ENCODE data around the gene SYCP1.
"Not testable (repeated sequence)": the region's sequence is repeated elsewhere in the genome, so short reads cannot be mapped to it uniquely, and the experiment has no call there.

The SYCP1 gene, protein sequence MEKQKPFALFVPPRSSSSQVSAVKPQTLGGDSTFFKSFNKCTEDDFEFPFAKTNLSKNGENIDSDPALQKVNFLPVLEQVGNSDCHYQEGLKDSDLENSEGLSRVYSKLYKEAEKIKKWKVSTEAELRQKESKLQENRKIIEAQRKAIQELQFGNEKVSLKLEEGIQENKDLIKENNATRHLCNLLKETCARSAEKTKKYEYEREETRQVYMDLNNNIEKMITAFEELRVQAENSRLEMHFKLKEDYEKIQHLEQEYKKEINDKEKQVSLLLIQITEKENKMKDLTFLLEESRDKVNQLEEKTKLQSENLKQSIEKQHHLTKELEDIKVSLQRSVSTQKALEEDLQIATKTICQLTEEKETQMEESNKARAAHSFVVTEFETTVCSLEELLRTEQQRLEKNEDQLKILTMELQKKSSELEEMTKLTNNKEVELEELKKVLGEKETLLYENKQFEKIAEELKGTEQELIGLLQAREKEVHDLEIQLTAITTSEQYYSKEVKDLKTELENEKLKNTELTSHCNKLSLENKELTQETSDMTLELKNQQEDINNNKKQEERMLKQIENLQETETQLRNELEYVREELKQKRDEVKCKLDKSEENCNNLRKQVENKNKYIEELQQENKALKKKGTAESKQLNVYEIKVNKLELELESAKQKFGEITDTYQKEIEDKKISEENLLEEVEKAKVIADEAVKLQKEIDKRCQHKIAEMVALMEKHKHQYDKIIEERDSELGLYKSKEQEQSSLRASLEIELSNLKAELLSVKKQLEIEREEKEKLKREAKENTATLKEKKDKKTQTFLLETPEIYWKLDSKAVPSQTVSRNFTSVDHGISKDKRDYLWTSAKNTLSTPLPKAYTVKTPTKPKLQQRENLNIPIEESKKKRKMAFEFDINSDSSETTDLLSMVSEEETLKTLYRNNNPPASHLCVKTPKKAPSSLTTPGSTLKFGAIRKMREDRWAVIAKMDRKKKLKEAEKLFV

DNA sequence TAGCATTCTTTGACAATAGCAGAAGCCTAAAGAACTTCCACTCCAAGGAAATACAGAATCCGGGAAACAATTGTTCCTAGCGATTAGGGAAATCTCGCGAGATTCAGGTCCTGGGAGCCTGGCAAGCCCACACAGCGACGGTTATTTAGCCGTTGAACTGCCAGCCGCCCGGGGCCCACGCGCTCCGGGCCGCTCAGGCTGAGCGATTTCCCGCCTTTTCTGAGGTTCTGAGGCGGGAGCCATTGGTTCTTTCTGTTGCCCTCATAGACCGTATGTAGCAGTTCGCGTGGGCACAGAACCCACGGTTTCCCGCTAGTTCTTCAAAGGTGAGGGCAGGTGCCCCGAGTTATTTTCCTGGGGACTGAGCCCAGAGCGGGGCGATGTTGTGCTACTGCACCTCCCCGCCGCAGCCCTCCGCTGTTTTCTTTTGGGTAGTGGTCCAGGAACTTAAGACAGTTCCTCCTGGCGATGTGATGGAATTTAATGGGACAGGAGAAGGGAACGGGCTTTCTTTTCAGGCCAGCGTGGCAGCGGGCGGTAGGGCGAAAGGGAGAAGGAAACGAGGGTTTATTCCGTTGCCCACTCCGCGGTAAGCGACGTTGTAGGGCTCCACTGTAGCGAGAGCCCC is at the start of gene SYCP1:
Gene SYCP1, plus strand, starts transcription at position 171 of the 628 bp plus-strand sequence. CDS start 602 bp downstream, outside the sequence.
- H3K27ac ChIP-seq (ENCODE audit: low read depth, low read length), result no peak within 1 kb of the TSS
- H3K4me3 ChIP-seq (ENCODE audit: low read length), result no peak within 1 kb of the TSS
- H3K9ac ChIP-seq (ENCODE audit: low read length), result no peak within 1 kb of the TSS
- no peaks in the 10 kb centered on the region for H3K27me3 ChIP-seq (ENCODE audit: control insufficient read depth, insufficient read depth, low read length)
- H3K36me3 ChIP-seq (ENCODE audit: control insufficient read depth, insufficient read depth, low read length), result no peaks in the 10 kb centered on the region
- H3K4me1 ChIP-seq (ENCODE audit: control insufficient read depth, insufficient read depth, low read length), result no peaks in the 10 kb centered on the region

DNA sequence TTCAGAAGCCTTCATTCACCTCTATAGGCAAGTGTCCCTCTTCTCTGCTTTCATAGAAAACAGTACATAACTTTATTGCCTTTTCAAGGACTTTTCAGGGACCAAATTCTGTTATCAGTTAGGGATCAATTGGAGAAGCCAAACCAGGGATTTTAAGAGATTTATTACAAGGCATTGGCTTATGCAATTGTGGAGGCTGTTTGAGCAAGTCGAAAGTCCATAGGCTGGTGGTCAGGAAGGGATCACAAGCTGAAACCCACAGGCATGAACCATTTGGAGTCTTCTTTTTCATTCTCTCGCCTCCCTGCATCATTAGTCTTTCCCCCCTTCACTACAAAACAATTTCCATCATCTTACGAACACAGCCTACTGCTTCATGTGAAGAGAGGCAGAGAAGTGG is 34.8 kb upstream of the SYCP1 start:
- Histone ChIP-seq H3K27ac (ENCODE audit: low read depth, low read length) (no peak overlapping the region), H3K4me1 (ENCODE audit: control insufficient read depth, insufficient read depth, low read length) (no peaks in the 10 kb centered on the region), H3K9ac (ENCODE audit: low read length) (no peak overlapping the region), H3K36me3 (ENCODE audit: control insufficient read depth, insufficient read depth, low read length) (no peaks in the 10 kb centered on the region), H3K4me3 (ENCODE audit: low read length) (no peak overlapping the region), H3K27me3 (ENCODE audit: control insufficient read depth, insufficient read depth, low read length) (no peaks in the 10 kb centered on the region)

DNA sequence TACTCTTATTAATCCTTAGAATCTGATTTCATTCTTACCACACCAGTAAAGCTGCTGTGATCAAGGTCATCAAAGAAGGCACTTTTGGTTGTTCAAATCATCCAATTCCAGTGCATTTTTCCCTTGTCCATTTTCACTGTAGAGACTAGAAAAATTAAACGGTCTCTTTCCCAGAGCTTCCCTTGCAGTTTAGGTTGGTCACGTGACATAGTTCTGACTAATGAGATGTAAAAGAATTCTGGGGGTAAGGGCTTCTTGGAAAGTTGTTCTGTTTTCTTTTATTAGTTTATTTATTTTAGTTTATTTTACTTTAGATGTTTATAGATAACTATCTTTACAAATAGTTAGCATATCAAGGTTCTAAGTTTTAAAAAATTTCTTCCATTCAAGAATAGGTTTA is 34.3 kb upstream of the SYCP1 start:
- no peak overlapping the region for H3K27ac ChIP-seq (ENCODE audit: low read depth, low read length)
- H3K4me1 ChIP-seq (ENCODE audit: control insufficient read depth, insufficient read depth, low read length), result no peaks in the 10 kb centered on the region
- H3K36me3 ChIP-seq (ENCODE audit: control insufficient read depth, insufficient read depth, low read length), result no peaks in the 10 kb centered on the region
- no peak overlapping the region for H3K9ac ChIP-seq (ENCODE audit: low read length)
- H3K4me3 ChIP-seq (ENCODE audit: low read length), result no peak overlapping the region
- H3K27me3 ChIP-seq (ENCODE audit: control insufficient read depth, insufficient read depth, low read length), result no peaks in the 10 kb centered on the region

DNA sequence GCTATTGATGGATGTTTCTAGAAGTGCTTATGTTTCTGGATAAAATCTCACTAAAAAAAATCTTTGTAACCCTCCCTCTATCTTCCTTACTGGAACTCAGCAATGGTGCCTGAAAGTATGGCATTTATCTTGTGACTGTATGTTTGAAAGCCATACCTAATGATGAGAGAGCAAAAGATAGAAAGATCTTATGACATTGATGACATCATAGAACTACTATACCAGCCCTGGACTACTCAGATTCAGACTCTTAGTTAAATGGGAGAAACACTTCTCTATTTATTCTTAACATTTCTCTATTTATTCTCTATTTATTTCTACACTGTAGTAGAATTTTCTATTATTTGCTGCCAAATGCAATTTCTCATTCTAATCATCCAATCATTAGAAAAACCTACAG is 32.7 kb upstream of the SYCP1 start:
- no peaks in the 10 kb centered on the region for H3K36me3 ChIP-seq (ENCODE audit: control insufficient read depth, insufficient read depth, low read length)
- no peak overlapping the region for H3K4me3 ChIP-seq (ENCODE audit: low read length)
- H3K4me1 ChIP-seq (ENCODE audit: control insufficient read depth, insufficient read depth, low read length), result no peaks in the 10 kb centered on the region
- no peak overlapping the region for H3K27ac ChIP-seq (ENCODE audit: low read depth, low read length)
- no peaks in the 10 kb centered on the region for H3K27me3 ChIP-seq (ENCODE audit: control insufficient read depth, insufficient read depth, low read length)
- no peak overlapping the region for H3K9ac ChIP-seq (ENCODE audit: low read length)

DNA sequence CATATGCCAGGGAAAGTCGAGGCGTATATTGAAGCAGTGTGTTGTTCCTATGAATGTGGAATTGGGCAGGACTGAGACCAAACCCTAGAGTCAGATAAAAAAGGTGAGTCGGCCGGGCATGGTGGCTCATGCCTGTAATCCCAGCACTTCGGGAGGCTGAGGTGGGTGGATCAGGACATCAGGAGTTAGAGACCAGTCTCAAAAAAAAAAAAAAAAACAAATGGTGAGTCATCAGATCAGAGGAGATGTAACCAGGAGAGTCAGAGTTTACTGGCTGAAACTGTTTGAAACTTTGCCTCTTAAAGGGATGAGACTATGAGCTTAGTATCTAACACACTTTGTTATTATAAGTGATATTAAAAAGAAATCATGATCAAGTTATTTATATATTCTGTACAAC is 26.4 kb upstream of the SYCP1 start:
- no peaks in the 10 kb centered on the region for H3K27me3 ChIP-seq (ENCODE audit: control insufficient read depth, insufficient read depth, low read length)
- H3K36me3 ChIP-seq (ENCODE audit: control insufficient read depth, insufficient read depth, low read length), result no peaks in the 10 kb centered on the region
- H3K27ac ChIP-seq (ENCODE audit: low read depth, low read length), result no peak overlapping the region
- H3K4me1 ChIP-seq (ENCODE audit: control insufficient read depth, insufficient read depth, low read length), result no peaks in the 10 kb centered on the region
- no peak overlapping the region for H3K9ac ChIP-seq (ENCODE audit: low read length)
- no peak overlapping the region for H3K4me3 ChIP-seq (ENCODE audit: low read length)

DNA sequence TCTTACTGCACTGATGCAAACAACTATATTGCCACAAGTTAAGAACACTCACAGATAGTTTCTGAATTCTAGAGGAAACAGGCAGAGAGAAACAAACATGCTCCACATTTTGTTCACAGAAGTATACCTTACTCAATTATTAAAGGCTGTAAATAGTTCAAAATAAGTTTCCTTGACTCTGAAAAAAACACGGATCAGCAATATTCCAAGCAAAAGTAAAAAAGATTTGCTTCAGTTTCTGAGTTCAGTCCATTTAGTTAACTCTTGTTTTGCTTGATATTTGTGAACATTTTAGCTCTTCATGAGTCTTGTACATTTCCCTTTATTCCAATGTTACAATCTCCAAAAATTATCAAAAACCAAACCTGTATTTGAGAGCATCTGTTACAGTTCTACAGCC is 24.6 kb upstream of the SYCP1 start:
- not testable (repeated sequence) for H3K9ac ChIP-seq (ENCODE audit: low read length); H3K4me3 ChIP-seq (ENCODE audit: low read length); H3K27ac ChIP-seq (ENCODE audit: low read depth, low read length); H3K36me3 ChIP-seq (ENCODE audit: control insufficient read depth, insufficient read depth, low read length); H3K27me3 ChIP-seq (ENCODE audit: control insufficient read depth, insufficient read depth, low read length); H3K4me1 ChIP-seq (ENCODE audit: control insufficient read depth, insufficient read depth, low read length)

DNA sequence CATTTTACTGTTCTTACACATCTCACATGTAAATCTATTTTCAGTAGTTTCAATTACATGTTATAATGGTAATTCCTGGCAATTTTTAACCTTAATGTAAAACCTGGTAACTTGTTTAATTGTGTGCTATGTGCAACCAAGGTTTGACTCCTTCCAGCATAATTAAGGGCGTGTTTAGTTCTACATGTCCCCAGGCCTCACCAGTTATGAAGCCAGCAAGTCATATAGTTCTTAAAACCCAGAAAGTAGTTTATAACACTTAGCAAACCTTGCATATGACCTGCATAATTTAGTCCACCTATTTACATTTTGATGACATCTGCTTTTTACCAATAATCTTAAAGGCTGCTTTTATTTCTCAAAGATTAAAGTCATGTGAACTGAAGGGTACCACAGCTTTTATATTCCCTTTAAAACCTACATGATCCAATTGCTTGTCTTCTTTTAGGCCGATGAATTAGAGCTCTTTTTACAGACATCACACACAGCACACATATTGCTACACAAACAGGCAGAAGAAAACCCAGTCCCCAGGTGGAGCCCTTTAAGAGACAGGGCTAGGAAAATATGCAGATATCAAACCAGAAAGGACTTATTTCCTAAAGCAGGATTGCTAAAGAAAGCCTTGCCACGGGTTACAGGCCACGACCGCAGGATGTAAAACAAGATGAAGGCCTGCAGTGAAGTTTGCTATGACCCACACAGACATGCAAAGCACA is 23.2 kb upstream of the SYCP1 start:
- Histone ChIP-seq H3K4me1 (ENCODE audit: control insufficient read depth, insufficient read depth, low read length) (no peaks in the 10 kb centered on the region), H3K27me3 (ENCODE audit: control insufficient read depth, insufficient read depth, low read length) (no peaks in the 10 kb centered on the region), H3K27ac (ENCODE audit: low read depth, low read length) (no peak overlapping the region), H3K4me3 (ENCODE audit: low read length) (no peak overlapping the region), H3K9ac (ENCODE audit: low read length) (no peak overlapping the region), H3K36me3 (ENCODE audit: control insufficient read depth, insufficient read depth, low read length) (no peaks in the 10 kb centered on the region)

DNA sequence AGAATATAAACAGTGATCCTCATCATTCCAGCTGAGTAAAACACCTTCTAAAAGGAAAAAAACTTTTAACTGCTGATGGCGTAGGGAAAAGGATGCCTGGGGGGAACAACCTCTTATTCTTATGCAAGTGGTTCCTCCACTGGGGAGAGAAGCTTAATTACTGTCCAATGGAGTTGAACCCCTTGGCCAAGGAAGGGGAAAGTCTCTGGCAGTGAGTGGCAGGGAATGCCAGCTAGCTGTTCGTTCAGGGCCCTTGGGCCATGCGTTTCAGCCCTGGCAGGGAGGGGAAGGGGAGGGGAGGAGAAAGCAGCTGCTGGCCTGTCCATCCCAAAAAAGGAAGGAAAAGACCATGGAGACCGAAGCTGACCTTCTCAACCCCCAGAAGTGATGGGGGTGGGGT is 22.6 kb upstream of the SYCP1 start:
- no peaks in the 10 kb centered on the region for H3K36me3 ChIP-seq (ENCODE audit: control insufficient read depth, insufficient read depth, low read length)
- no peaks in the 10 kb centered on the region for H3K27me3 ChIP-seq (ENCODE audit: control insufficient read depth, insufficient read depth, low read length)
- no peak overlapping the region for H3K9ac ChIP-seq (ENCODE audit: low read length)
- H3K4me1 ChIP-seq (ENCODE audit: control insufficient read depth, insufficient read depth, low read length), result no peaks in the 10 kb centered on the region
- no peak overlapping the region for H3K4me3 ChIP-seq (ENCODE audit: low read length)
- no peak overlapping the region for H3K27ac ChIP-seq (ENCODE audit: low read depth, low read length)

DNA sequence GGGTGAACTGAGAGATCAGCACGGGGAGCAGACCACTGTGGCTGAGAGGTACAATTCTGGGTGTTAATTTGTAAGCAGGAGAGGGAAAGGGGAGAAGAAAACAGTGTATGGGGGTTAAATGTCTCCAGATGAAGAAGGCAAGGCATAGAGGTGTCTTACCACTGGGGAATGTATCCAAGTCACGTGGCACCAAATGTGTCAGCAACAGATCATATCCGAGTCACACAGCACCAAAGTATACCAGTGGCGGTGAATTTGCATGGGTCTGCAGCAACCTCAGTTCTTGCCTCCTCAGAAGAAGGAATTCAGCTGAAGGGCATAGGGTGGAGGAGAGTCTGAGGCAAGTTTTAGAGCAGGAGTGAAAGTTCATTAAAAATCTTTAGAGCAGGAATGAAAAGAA is 21.2 kb upstream of the SYCP1 start:
- no peak overlapping the region for H3K4me3 ChIP-seq (ENCODE audit: low read length)
- H3K27me3 ChIP-seq (ENCODE audit: control insufficient read depth, insufficient read depth, low read length), result no peaks in the 10 kb centered on the region
- H3K27ac ChIP-seq (ENCODE audit: low read depth, low read length), result no peak overlapping the region
- H3K4me1 ChIP-seq (ENCODE audit: control insufficient read depth, insufficient read depth, low read length), result no peaks in the 10 kb centered on the region
- H3K36me3 ChIP-seq (ENCODE audit: control insufficient read depth, insufficient read depth, low read length), result no peaks in the 10 kb centered on the region
- H3K9ac ChIP-seq (ENCODE audit: low read length), result no peak overlapping the region

DNA sequence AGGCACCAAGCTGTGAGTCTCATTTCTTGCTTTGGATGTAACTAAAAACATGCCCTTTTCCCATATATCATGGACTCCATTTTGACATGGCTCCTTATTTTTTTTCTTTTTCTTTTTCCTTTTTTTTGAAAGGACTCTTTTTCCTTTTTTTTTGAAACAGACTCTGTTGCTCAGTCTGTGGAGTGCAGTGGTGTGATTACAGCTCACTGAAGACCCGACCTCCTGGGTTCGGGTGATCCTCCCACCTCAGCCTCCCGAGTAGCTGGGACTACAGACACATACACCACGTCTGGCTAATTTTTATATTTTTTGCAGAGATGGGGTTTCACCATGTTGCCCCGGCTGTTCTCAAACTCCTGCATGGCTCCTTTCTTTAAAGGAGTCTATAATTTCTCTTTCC is 10.4 kb upstream of the SYCP1 start:
- H3K4me1 ChIP-seq (ENCODE audit: control insufficient read depth, insufficient read depth, low read length), result no peaks in the 10 kb centered on the region
- no peaks in the 10 kb centered on the region for H3K27me3 ChIP-seq (ENCODE audit: control insufficient read depth, insufficient read depth, low read length)
- no peak overlapping the region for H3K9ac ChIP-seq (ENCODE audit: low read length)
- H3K27ac ChIP-seq (ENCODE audit: low read depth, low read length), result no peak overlapping the region
- H3K4me3 ChIP-seq (ENCODE audit: low read length), result no peak overlapping the region
- H3K36me3 ChIP-seq (ENCODE audit: control insufficient read depth, insufficient read depth, low read length), result no peaks in the 10 kb centered on the region

DNA sequence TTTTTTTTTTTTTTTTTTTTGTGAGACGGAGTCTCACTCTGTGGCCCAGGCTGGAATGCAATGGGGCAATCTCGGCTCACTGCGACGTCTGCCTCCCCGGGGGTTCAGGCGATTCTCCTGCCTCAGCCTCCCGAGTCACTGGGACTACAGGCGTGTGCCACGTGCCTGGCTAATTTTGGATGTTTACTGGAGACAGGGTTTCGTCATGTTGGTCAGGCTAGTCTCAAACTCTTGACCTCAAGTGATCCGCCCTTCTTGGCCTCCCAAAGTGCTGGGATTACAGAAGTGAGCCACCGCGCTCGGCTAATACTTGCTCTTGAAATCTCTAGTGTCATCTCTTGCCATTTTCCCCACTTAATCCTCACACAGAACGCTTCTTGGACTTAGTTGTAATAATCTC is 1.1 kb upstream of the SYCP1 start:
- Histone ChIP-seq H3K27ac (ENCODE audit: low read depth, low read length) (no peak overlapping the region), H3K4me1 (ENCODE audit: control insufficient read depth, insufficient read depth, low read length) (no peaks in the 10 kb centered on the region), H3K27me3 (ENCODE audit: control insufficient read depth, insufficient read depth, low read length) (no peaks in the 10 kb centered on the region)

DNA sequence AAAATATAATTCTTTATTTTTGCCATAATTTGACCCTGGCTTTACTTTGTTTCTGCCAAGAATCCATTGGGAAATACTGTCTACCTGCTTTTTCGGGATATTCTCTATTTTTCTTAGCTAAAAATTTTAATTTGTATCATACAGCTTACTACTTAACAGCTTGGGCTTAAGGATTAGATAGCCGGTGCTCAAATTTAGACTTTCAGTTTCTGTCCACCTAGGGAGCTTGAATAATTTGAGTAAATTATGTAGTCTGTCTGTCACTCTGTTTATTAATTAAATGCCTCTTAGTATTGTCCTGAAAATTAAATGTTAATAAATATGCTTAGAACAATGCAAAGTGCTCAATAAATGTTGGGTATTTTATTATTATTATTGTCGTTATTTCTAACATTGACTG is 6.7 kb downstream of the SYCP1 start:
- Histone ChIP-seq H3K4me3 (ENCODE audit: low read length) (no peak overlapping the region), H3K36me3 (ENCODE audit: control insufficient read depth, insufficient read depth, low read length) (no peaks in the 10 kb centered on the region), H3K9ac (ENCODE audit: low read length) (no peak overlapping the region), H3K27me3 (ENCODE audit: control insufficient read depth, insufficient read depth, low read length) (no peaks in the 10 kb centered on the region), H3K4me1 (ENCODE audit: control insufficient read depth, insufficient read depth, low read length) (no peaks in the 10 kb centered on the region), H3K27ac (ENCODE audit: low read depth, low read length) (no peak overlapping the region)

More for the DNA sequence above, 1.1 kb upstream of the SYCP1 start:
- Histone ChIP-seq H3K36me3 (ENCODE audit: control insufficient read depth, insufficient read depth, low read length) (no peaks in the 10 kb centered on the region), H3K4me3 (ENCODE audit: low read length) (no peak overlapping the region), H3K9ac (ENCODE audit: low read length) (no peak overlapping the region)
